ENCODE results near the gene C9.

The C9 gene

DNA sequence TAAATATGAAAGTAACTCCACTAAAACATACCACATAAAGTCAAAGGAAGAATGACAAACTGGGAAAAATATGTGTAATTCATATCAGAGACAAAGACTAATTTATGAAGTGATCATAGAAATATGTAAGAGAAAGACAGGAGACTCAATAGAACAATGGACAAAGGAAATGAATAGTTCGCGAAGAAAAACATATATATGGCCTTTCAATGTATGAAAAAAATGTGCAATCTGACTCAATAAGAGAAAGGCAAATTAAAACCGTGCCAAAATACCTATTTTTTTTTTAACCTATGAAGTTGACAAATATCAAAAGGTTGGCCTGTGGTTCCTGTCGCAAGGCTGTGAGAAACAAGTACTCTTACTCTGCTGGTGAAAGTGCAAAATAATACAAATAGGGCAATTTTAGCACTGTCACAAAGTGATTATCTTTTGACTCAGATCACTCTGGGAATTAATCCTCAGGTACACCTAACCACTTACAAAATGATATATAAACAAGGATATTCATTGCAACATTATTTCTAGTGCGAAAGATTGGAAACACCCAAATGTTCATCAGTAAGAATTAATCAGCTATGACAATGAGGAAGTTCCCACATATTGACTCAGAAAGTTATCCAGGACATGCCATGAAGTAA, 3.7 kb downstream of the C9 start (continued):
- TF ChIP-seq OSR2 (tag by site-specific recombination; IDR thresholded peaks at IDR 0.05): no peak
- TF ChIP-seq, protein P1, sequence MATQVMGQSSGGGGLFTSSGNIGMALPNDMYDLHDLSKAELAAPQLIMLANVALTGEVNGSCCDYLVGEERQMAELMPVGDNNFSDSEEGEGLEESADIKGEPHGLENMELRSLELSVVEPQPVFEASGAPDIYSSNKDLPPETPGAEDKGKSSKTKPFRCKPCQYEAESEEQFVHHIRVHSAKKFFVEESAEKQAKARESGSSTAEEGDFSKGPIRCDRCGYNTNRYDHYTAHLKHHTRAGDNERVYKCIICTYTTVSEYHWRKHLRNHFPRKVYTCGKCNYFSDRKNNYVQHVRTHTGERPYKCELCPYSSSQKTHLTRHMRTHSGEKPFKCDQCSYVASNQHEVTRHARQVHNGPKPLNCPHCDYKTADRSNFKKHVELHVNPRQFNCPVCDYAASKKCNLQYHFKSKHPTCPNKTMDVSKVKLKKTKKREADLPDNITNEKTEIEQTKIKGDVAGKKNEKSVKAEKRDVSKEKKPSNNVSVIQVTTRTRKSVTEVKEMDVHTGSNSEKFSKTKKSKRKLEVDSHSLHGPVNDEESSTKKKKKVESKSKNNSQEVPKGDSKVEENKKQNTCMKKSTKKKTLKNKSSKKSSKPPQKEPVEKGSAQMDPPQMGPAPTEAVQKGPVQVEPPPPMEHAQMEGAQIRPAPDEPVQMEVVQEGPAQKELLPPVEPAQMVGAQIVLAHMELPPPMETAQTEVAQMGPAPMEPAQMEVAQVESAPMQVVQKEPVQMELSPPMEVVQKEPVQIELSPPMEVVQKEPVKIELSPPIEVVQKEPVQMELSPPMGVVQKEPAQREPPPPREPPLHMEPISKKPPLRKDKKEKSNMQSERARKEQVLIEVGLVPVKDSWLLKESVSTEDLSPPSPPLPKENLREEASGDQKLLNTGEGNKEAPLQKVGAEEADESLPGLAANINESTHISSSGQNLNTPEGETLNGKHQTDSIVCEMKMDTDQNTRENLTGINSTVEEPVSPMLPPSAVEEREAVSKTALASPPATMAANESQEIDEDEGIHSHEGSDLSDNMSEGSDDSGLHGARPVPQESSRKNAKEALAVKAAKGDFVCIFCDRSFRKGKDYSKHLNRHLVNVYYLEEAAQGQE (tag by site-specific recombination; IDR thresholded peaks at IDR 0.05): no peak
- TF ChIP-seq, protein P2, sequence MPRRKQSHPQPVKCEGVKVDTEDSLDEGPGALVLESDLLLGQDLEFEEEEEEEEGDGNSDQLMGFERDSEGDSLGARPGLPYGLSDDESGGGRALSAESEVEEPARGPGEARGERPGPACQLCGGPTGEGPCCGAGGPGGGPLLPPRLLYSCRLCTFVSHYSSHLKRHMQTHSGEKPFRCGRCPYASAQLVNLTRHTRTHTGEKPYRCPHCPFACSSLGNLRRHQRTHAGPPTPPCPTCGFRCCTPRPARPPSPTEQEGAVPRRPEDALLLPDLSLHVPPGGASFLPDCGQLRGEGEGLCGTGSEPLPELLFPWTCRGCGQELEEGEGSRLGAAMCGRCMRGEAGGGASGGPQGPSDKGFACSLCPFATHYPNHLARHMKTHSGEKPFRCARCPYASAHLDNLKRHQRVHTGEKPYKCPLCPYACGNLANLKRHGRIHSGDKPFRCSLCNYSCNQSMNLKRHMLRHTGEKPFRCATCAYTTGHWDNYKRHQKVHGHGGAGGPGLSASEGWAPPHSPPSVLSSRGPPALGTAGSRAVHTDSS (tag by site-specific recombination; IDR thresholded peaks at IDR 0.05): no peak

DNA sequence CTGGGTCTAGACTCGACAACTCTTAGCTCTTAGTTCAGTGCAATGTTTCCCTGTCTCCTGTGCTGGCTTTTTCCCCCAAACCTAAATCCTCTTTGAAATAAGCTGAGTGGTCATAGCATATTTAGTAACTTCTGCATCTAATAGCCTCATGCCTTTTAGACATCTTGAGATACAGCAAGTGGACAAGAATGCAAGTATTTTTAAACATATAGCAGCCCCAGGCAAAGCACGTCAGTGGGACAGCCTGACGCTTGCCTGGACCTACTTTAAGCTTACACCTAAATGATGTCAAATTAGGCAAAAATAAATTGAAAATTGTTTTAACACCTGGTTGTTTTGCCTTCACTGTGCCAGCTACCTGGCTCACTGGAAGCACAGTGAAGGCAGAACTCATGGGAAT, 8.0 kb downstream of the C9 start:
- Histone ChIP-seq H3K9me3 (ENCODE audit: control insufficient read depth, insufficient read depth, low read depth, low read length) (no peaks in the 10 kb centered on the region), H3K27ac (ENCODE audit: extremely low read depth, low read depth, low read length) (no peak overlapping the region), H3K4me1 (ENCODE audit: control insufficient read depth, insufficient read depth, low read length) (no peaks in the 10 kb centered on the region), H3K4me3 (ENCODE audit: low read depth, low read length) (no peak overlapping the region), H3K36me3 (ENCODE audit: control insufficient read depth in 2 of 2, insufficient read depth in 1 of 2, low read length in 2 of 2) (no peaks in the 10 kb centered on the region)
- ChIA-PET POLR2A (no interaction called here), CTCF (interaction anchor here (0.6 to 1.6 kb wide), 4 partner anchors 20 to 555 kb away, joined by 3 to 10 read pairs (median 3); no protein-coding TSS in a partner anchor)
- TF ChIP-seq BCL6B (tag by site-specific recombination; IDR thresholded peaks at IDR 0.05): no peak

GRCh38 chr5:39355324-39355723, 9.0 kb downstream of the C9 start:
- ChIA-PET POLR2A (no interaction called here), CTCF (interaction anchor here (1.6 kb wide), 1 partner anchor 21 kb away, joined by 10 read pairs; no protein-coding TSS in a partner anchor)
- no peaks in the 10 kb centered on the region for H3K4me1 ChIP-seq (ENCODE audit: control insufficient read depth, insufficient read depth, low read length)
- no peak overlapping the region for H3K4me3 ChIP-seq (ENCODE audit: low read depth, low read length)
- H3K9me3 ChIP-seq (ENCODE audit: control insufficient read depth, insufficient read depth, low read depth, low read length): no peaks in the 10 kb centered on the region
- no peak overlapping the region for H3K27ac ChIP-seq (ENCODE audit: extremely low read depth, low read depth, low read length)
- H3K36me3 ChIP-seq (ENCODE audit: control insufficient read depth in 2 of 2, insufficient read depth in 1 of 2, low read length in 2 of 2): no peaks in the 10 kb centered on the region
- TF ChIP-seq, protein P3, sequence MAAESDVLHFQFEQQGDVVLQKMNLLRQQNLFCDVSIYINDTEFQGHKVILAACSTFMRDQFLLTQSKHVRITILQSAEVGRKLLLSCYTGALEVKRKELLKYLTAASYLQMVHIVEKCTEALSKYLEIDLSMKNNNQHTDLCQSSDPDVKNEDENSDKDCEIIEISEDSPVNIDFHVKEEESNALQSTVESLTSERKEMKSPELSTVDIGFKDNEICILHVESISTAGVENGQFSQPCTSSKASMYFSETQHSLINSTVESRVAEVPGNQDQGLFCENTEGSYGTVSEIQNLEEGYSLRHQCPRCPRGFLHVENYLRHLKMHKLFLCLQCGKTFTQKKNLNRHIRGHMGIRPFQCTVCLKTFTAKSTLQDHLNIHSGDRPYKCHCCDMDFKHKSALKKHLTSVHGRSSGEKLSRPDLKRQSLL (tag by site-specific recombination; IDR thresholded peaks at IDR 0.05): no peak
- no peak for TF ChIP-seq ZNF660 (tag by site-specific recombination; IDR thresholded peaks at IDR 0.05)
- TF ChIP-seq KLF9 (tag by site-specific recombination; IDR thresholded peaks at IDR 0.05; ENCODE audit: low read depth): no peak
- TF ChIP-seq ZFHX2 (tag by site-specific recombination; conservative IDR thresholded peaks at IDR 0.05): no peak
- TF ChIP-seq, protein P4, sequence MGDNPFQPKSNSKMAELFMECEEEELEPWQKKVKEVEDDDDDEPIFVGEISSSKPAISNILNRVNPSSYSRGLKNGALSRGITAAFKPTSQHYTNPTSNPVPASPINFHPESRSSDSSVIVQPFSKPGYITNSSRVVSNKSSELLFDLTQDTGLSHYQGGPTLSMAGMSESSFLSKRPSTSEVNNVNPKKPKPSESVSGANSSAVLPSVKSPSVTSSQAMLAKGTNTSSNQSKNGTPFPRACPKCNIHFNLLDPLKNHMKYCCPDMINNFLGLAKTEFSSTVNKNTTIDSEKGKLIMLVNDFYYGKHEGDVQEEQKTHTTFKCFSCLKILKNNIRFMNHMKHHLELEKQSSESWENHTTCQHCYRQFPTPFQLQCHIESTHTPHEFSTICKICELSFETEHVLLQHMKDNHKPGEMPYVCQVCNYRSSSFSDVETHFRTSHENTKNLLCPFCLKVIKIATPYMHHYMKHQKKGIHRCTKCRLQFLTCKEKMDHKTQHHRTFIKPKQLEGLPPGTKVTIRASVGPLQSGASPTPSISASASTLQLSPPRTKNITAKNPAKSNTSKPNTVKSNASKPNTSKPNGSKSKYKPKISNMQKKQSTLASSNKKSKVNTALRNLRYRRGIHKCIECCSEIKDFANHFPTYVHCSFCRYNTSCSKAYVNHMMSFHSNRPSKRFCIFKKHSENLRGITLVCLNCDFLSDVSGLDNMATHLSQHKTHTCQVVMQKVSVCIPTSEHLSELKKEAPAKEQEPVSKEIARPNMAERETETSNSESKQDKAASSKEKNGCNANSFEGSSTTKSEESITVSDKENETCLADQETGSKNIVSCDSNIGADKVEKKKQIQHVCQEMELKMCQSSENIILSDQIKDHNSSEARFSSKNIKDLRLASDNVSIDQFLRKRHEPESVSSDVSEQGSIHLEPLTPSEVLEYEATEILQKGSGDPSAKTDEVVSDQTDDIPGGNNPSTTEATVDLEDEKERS (tag by site-specific recombination; IDR thresholded peaks at IDR 0.05): no peak
- no peak for TF ChIP-seq BCL11A (tag by site-specific recombination; IDR thresholded peaks at IDR 0.05; ENCODE audit: low read depth)
- TF ChIP-seq, protein P5, sequence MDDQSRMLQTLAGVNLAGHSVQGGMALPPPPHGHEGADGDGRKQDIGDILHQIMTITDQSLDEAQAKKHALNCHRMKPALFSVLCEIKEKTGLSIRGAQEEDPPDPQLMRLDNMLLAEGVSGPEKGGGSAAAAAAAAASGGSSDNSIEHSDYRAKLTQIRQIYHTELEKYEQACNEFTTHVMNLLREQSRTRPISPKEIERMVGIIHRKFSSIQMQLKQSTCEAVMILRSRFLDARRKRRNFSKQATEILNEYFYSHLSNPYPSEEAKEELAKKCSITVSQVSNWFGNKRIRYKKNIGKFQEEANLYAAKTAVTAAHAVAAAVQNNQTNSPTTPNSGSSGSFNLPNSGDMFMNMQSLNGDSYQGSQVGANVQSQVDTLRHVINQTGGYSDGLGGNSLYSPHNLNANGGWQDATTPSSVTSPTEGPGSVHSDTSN (CRISPR knock-in tag; IDR thresholded peaks at IDR 0.05): no peak
- no peak for TF ChIP-seq ZNF174 (tag by site-specific recombination; IDR thresholded peaks at IDR 0.05)
- no peak for TF ChIP-seq SP2 (tag by site-specific recombination; IDR thresholded peaks at IDR 0.05)
- TF ChIP-seq ZNF223 (tag by site-specific recombination; IDR thresholded peaks at IDR 0.05): no peak
- no peak for TF ChIP-seq ZNF600 (tag by site-specific recombination; IDR thresholded peaks at IDR 0.05)
- TF ChIP-seq ZNF24 (tag by site-specific recombination; IDR thresholded peaks at IDR 0.05): no peak
- no peak for TF ChIP-seq ZNF473 (tag by site-specific recombination; IDR thresholded peaks at IDR 0.05)
- no peak for TF ChIP-seq REPIN1 (tag by site-specific recombination; IDR thresholded peaks at IDR 0.05; ENCODE audit: low read depth)
- TF ChIP-seq ZNF664 (tag by site-specific recombination; IDR thresholded peaks at IDR 0.05): no peak

Measured in HEK293 (cell line).